Measurements from ENCODE around the gene AGPAT2. TPM values are rescaled to one million over a fixed set of nuclear protein-coding genes. Genes with fewer than 3 reads are reported as not detected.
A peak's percentile ranks its signal among the peaks of the same experiment; 100 is the strongest.

AGPAT2 gene
- total RNA-seq, 1 donor from 2014 or later = 47.8 TPM

GRCh38 chr9:136722969-136723356, 35.7 kb upstream of the AGPAT2 start:
- peaks cover 20% of the 10 kb centered on the region for H3K4me1 Mint-ChIP-seq (ENCODE audit: unreplicated experiment)
- peaks cover 5% of the 10 kb centered on the region for H3K27me3 Mint-ChIP-seq
- TF ChIP-seq CTCF (conservative IDR thresholded peaks at IDR 0.05) = no peak
- DNase-seq (ENCODE audit: extremely low spot score, unreplicated experiment) = no peak
- H3K27ac Mint-ChIP-seq = no peak overlapping the region
- peaks cover 27% of the 10 kb centered on the region for H3K36me3 Mint-ChIP-seq
- no peak overlapping the region for H3K4me3 Mint-ChIP-seq
- no peaks in the 10 kb centered on the region for H3K9me3 Mint-ChIP-seq

- Mint-ChIP-seq H3K4me1 (ENCODE audit: unreplicated experiment) (peaks cover 20% of the 10 kb centered on the region), H3K9me3 (no peaks in the 10 kb centered on the region), H3K36me3 (peaks cover 27% of the 10 kb centered on the region), H3K4me3 (no peak overlapping the region), H3K27me3 (peaks cover 3% of the 10 kb centered on the region), H3K27ac (no peak overlapping the region)
- TF ChIP-seq CTCF (conservative IDR thresholded peaks at IDR 0.05) = no peak
- no peak for DNase-seq (ENCODE audit: extremely low spot score, unreplicated experiment)
Observed at GRCh38 chr9:136722093-136722968, 35.1 kb upstream of the AGPAT2 start.

- no peaks in the 10 kb centered on the region for H3K27me3 Mint-ChIP-seq
- no peak for DNase-seq (ENCODE audit: extremely low spot score, unreplicated experiment)
- peak overlapping the region; percentile 39 for H3K4me3 Mint-ChIP-seq
- H3K9me3 Mint-ChIP-seq = no peaks in the 10 kb centered on the region
- H3K27ac Mint-ChIP-seq = peak overlapping the region; percentile 73
- peaks cover 15% of the 10 kb centered on the region for H3K4me1 Mint-ChIP-seq (ENCODE audit: unreplicated experiment)
- H3K36me3 Mint-ChIP-seq = peaks cover 22% of the 10 kb centered on the region
- no peak for TF ChIP-seq CTCF (conservative IDR thresholded peaks at IDR 0.05)
Observed at GRCh38 chr9:136721339-136722092, 34.3 kb upstream of the AGPAT2 start.

- no peak for DNase-seq (ENCODE audit: extremely low spot score, unreplicated experiment)
- Mint-ChIP-seq H3K36me3 (peaks cover 21% of the 10 kb centered on the region), H3K4me1 (ENCODE audit: unreplicated experiment) (peaks cover 11% of the 10 kb centered on the region), H3K27ac (peak overlapping the region; percentile 73), H3K9me3 (no peaks in the 10 kb centered on the region), H3K4me3 (peak overlapping the region; percentile 39), H3K27me3 (no peaks in the 10 kb centered on the region)
- TF ChIP-seq CTCF (conservative IDR thresholded peaks at IDR 0.05) = no peak
Observed at GRCh38 chr9:136720898-136721338, 33.7 kb upstream of the AGPAT2 start.

- Mint-ChIP-seq H3K27ac (no peak overlapping the region), H3K36me3 (peaks cover 18% of the 10 kb centered on the region), H3K9me3 (no peaks in the 10 kb centered on the region), H3K27me3 (no peaks in the 10 kb centered on the region), H3K4me3 (no peak overlapping the region), H3K4me1 (ENCODE audit: unreplicated experiment) (peaks cover 9% of the 10 kb centered on the region)
- TF ChIP-seq CTCF (conservative IDR thresholded peaks at IDR 0.05) = peak; percentile 13
- DNase-seq (ENCODE audit: extremely low spot score, unreplicated experiment) = no peak
Observed at GRCh38 chr9:136720251-136720897, 33.1 kb upstream of the AGPAT2 start.
